Fibroblast of skin of left biceps (primary cell): ENCODE measurements around the gene SMC3.
"Not testable (repeated sequence)": the region's sequence is repeated elsewhere in the genome, so short reads cannot be mapped to it uniquely, and the experiment has no call there.

Source experiments
- DNase-seq, 2 experiments: peaks; one replicate each; pipeline ENCODE4 v3.0.0-alpha.2; 2013; ENCODE audit warnings: low read depth in 2 of 2

SMC3 gene

DNA sequence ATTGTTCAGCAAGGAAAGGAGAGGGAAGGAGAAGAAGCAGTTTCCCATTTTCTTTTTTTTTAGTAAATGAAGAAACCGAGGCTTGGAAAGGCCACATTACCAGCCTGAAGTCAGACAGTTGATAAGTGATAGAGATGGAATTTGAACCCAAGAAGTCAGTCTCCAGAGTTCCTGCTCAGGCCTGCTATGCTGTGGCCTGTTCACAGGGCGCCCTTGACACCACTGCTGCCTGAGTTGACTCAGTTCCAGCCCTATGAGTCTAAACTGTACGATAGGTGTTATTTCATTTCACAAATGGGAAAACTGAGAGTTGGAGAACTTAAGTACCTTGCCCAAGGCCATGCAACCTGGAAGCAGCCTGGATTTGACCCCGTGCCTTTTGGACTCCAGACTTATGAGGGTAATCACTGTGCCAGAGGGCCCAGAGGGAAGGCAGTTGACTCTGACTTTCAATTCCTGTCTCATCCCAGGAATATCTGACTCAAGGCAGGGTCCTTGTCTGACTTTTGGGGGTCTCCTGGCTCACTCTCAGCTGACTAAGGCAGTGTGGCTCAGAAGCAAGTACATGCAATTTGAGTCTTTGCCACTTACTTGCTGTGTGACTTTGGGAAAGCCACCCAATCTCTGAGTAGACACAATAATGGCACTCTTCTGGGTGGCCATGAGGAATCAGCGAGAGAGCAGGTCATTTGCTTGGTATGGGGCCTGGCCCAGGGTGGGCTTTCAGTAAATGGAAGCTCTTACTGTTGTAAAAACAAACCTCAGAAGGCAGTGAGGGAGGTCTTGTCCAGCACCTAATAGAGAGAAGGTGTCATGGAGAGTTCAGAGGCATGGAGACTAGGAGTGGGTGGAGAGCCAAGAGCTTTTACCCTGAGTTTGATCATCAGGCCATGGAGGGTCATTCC lies 58.7 kb downstream of the SMC3 start:
- DNase-seq: no peak

DNA sequence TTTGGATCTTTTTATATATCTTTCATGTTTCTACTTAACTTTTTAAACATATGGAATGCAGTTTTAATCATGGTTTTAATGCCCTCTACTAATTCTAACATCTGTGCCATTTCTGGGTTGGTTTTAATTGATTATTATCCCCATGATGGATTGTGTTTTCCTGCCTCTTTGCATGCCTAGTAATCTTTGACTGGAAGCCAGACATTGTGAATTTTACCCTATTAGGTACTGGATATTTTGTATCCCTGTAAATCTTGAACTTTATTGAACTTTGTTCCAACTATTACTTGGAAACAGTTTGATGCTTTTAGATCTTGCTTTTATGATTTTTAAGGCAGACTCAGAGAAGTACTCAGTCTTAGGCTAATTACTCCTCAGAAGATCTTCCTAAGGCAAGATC lies 60.7 kb downstream of the SMC3 start:
- DNase-seq: no peak

DNA sequence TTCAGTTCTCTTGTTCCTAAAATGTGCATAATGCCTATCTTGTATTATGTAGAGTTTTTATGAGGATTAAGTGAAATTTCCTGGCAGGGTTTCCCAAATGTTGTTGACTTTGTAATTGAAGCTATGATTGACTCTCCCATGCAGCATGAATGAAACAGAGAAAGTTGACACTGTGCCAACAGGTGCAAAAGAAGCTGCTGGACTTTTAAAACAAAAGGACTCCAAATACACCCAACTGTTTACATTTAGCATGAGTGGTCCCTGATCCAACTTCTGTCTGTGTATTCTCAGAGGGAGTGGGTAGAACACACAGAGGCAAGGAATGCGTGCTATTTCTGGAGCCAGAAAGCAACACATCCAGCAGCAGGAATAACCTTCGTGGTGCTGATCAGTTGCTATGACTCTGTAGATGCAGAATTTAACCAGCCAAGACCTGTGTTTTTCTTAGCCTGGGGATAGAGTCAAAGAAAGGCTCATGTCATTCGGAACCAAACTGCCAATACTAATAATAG lies 62.2 kb downstream of the SMC3 start:
- no peak for DNase-seq

DNA sequence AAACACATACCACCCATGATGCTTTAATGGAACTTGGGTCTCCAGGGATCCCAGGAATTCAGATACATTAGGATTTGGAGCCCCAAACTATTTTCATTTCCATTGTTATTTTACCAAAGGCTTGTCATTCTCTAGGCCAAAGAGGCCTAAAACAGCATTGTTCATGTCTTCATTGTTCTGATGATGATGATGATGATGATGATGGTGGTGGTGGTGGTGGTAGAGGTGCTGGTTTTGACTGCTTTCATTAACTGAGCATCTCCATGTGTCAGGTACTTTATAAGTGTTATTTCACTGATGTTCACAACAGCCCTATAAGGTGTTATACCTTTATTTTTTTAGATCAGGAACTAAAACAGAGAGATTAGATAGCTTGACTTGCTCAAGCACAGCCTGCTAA lies 64.4 kb downstream of the SMC3 start:
- DNase-seq: no peak

DNA sequence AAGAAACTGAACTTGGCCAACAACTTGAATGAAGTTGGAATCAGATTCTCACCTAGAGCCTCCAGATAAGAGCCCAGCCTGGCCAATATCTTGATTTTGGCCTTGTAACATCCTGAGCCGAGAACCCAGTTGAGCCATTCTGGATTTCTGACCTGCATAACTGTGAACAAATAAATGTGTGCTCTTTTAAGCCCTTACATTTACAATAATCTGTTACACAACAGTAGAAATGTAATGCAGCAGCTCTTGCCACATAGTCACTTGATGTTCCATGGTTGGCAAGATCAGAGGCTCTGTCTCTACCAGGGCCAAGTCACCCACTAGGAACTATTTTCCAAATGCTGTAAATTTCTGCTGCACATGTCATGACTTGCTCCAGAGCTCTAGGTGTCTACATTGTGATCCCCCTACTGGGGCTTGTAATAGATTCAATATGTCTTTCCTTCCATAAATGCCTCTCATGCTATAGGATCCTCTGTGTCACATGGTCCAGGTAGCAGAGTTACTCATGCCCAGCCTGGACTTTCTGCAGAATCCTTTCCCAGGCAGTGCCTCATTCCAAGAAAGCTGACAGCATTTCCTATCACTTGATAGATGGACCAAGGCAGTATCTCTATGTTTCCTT lies 65.2 kb downstream of the SMC3 start:
- no peak for DNase-seq

DNA sequence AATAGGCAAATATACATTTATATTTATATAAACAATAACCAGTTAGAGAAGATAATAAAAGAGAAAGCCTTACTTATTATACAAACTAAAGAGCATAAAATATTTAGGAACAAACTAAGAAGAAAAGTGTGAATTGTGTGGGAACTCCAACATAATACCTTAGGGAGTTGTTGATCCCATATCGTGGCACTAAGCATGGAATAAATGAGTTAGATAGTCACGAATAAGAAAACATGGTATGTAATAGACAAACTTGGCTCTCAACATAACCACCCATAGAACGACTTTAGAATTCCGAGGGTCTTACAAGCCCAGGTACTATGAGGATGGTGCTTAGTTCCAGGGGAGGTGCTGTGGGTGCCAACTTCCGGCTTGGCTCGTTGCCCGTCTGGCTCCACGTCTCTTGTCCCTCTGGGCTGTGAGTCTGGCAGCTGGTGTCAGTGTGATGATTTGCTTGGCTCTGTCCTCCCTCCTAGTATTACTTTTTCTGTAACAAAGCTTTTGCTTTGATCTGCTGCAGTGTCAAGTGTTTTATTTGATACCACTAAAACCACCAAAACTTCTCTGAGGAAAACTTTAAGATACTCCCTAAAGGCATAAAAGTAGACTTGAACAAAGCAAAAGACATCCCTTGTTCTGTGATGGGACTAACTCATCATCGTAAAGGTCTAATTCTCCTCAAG lies 67.2 kb downstream of the SMC3 start:
- DNase-seq: no peak

DNA sequence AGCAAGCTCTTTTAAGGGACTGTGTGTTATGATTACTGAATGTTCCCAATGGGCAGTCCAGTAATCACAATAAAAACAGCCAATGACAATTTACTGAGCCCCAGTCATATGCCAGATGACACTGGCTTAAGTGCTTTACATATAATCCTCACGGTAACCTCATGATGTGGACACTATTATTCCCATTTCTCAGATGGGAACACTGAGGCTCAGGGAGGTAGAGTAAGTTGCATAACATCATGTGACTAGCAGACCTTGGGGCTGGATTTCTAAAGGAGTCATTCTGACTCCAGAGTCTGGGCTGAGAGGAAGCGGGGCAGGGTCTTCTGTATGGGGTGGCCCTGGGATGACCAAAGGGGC lies 69.1 kb downstream of the SMC3 start:
- DNase-seq: no peak

DNA sequence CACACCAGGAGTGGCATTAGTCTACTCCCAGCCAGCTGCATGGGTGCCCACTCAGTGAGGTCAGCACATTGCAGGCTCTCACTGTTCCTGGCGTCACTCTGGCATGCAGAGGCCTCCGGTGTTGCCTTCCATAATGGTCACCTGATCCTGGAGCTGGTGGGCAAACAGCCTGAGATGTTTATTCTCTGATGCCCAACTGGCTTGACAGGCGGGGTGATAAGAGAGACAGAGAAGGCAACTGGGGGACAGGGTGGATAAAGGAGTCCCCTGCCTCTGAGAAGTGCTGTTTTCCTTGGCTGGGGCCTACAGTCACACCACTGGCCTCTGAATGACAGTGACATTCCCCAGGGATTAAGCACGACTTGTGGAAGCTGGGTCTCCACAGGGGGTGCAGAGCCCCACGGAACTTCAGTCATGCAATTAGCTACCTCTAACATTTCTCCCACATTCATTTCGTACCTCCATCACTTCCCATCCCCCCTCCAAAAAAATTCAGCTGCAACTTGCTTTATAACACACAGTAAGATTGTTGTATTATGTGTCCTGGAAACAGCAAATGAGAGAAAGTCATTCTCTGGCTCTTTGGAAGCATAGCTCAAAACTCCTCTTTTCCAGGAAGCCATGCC lies 69.5 kb downstream of the SMC3 start:
- DNase-seq: no peak

DNA sequence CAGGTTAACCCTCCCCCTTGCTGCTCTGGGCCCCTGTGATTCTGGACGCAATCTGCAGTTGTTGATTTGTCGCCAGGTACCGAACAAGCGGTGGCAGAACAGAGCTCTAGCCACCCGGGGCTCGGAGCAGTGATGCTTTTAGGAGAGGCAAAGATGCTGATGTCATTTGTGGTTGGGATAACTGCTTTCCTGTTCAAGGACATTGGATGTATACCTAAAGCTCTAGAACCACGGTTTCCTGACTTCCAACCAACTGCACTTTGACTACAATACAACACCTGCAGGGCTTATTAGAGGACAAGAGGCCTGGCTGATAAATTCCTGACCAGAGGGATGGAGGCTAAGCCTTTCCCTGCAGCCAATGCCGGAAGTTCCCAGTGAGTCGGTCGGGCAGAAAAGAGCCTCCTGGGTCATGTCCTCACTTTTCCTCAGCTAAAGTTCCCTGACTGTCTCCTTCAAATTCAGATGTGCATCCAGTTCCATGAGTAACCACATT lies 70.1 kb downstream of the SMC3 start:
- DNase-seq: no peak

DNA sequence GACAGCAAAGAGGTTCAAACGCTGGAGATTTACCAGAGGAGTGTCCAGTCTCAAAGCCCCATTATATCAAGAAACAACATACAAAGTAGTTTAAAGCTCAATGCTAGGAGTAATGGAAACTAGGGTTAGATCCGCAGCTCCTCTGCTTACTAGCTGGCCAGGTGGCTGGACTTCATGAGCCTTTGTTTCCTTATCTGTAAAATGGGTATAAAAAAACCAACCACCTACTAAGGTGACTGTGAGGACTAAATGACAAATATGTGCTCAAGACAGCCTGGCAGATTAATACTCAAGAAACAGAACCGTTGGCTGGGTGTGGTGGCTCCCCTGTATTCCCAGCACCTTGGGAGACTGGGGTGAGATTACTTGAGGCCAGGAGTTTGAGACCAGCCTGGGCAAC lies 70.8 kb downstream of the SMC3 start:
- no peak for DNase-seq

DNA sequence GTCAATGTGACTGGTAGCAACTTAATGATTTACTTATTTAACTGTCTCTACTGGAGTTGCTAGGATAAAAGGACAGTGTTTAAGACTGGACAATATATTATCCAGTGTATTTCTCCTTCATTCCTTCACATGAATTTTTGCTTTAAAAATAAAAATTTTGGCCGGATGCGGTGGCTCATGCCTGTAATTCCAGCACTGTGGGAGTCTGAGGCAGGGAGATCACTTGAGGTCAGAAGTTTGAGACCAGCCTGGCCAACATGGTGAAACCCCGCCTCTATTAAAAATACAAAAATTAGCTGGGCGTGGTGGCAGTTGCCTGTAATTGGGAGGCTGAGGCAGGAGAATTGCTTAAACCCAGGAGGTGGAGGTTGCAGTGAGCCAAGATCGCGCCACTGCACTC lies 71.6 kb downstream of the SMC3 start:
- DNase-seq: not testable (repeated sequence)

DNA sequence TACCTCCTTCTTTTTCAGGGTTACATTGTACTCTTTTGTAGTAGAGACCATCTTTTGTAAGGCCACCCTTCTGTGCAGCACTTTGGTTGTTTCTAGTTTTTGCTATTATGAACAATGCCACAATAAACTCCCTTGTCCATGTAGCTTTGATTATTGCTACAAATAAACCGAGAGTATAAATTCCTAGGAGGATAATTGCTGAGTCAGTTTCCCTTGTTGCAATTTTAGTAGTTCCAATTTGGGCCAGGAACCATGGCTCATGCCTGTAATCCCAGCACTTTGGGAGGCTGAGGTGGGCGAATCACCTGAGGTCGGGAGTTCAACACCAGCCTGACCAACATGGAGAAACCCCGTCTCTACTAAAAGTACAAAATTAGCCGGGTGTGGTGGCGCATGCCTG lies 72.4 kb downstream of the SMC3 start:
- not testable (repeated sequence) for DNase-seq

DNA sequence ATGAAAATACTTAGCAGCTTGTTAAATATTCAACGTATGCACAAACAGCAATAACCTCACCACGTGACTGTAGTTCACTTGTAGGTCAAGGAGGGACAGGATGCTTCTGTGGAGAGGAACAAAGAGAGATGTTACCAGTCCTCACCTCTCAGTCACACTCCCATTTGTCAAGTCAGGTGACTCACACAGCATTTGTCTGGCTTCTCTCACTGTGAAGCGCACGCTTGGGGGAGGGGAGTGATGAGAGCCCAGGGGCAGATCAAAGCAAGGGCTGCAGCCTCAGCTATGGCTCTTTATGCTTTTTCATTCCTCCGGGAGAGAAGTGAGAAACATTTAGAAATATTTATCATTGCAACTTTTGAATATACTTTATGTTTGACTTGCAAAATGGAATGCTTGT lies 73.8 kb downstream of the SMC3 start:
- DNase-seq: no peak

DNA sequence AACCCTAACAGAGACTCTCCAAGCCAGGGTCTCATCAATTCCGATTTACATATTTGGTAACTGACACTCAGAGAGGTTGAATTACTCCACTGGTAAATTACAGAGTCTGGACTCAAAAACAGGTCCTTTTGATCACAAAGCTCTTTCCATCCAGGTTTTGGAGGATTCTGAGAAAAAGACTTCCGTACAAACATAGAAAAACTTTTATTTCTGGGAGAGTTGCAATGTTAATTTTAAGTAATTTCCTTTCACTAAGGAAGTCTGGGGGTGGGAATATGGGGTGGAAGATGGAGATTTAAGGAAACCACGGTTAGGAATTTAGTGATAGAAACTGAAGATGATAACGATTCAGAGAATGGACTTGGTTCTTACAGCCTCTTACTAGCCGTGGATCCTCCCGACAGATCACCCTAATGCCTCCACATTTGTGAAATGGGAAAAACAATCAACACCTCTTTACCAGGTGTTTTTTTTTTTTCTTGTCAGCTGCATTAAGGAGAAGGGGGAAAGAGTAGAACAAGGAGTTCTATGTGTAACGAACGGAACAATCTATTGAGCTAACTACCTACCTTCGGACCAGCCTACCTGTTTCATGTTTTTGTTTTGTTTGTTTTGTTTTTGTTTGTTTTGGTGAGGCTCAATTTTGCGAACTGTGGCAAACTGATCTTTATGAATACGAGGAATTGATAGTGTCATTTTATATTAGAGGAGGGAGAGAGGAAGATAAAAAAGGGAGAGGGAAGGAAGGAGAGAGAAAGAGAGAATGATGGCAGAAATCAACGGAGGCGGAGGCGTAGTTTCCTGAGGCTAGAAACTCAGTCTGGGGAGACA lies 74.9 kb downstream of the SMC3 start:
- no peak for DNase-seq

DNA sequence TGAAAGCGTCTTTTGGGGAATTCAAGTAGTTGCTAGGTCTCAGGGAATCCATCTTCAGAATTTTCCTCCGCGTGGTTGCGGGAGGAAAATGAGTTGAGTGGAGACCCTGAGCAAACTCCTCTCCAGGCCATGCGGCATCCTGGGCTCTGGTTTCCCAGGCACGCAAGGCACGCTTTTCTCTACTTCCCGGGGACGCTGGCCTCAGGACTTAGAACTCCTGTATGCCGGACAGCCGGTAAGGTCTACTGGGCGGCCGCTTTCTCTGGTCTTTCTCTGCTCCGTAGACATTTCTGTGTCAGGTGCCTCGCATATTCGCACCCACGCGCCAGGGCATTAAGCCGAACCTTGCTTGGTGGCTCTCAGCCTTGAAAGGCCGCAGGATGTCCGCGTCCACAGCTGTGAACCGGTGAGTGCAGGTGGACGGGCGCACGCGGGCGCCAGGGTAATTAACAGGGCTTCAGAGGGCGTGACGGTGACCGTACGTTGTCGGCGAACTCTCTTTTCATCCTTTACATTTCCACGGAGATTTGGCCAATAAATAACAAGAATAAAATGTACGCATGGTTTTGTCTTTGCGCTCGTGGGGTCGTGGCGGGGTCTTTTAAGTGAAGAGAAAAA lies 75.6 kb downstream of the SMC3 start:
- no peak for DNase-seq

DNA sequence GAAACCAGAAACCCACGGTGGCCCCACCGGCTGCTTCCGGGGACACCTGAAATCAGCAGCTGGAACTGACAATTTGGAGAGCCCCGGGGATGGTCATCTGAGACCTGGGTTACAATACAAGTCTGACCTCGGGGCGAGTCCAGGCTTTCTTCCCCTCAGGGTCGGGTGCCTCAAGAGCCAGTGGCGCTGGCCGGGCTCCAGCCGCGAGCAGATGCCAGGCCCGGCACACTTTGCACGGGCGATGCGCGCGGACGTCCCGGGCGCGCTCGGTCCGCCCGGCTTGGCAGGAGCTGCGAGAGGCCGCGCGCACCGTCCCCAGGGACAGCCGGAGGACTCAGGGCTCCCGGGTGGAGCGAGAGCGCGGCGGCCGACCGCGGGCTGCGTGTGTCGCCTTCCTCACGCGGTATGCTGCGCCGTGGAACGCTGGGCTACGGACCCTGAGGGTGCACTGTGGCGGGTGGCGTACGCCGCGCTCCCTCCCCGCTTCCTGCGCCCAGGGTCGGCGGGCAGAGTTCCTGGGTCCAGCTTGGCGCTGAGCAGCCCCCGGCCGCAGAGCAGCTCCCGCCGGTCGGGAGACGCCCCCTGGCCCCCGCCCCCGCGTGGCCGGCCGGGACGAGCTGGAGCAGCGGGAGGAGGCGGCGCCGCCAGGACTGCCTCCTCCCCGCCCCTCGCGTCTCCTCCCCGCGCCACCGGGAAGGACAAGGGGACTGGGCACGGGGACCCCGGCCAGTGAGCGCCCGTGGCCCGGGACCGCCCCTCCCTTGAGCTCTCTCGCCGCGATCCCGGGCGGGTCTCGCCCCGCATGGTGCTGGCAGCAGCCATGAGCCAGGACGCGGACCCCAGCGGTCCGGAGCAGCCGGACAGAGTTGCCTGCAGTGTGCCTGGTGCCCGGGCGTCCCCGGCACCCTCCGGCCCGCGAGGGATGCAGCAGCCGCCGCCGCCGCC lies 76.4 kb downstream of the SMC3 start, which contains the start of gene RBM20:
RBM20 (plus strand) TSS at position 684 of the 945 bp plus-strand sequence; CDS start at position 803, 119 bp downstream.
- DNase-seq: no peak

DNA sequence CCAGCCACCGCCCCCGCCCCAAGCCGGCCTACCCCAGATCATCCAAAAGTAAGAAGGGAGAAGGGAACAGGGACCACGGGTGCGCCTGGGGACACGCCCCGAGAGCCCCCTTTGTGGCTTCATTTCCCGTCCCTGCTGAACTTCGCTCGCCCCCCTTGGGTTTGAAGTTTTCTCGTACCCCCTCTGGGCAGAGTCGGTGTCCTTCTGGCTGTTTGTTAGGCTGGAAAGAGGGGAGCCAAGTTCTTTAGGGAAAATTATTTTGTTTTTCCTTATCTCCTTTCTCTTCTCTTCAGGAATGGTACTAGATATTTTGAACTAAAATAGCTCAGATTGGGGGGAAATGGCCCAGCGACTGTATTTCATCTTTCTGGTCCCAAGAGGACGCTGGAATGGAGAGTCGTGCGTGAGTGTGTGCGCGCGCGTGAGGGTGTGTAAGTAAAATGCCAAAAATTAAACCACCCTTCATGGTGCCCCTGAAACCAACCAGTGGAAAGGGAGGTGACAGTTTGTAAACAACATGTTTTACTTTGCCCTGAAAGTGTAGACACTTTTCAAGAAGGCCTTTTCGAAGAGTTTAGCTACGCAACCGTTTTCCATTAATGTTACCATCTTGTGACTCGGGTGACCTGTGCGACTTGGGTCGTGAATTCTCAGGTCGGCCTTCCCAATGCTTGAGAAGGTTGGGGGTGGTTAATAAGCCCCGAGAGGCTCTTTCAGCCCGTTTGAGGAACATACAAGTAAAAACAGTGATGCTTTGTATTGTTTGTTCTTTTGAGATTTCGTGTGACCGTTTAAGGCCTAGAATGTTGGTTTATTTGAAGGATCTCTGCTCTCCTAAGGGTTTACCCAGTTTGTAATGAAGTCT lies 77.3 kb downstream of the SMC3 start:
- DNase-seq: no peak

DNA sequence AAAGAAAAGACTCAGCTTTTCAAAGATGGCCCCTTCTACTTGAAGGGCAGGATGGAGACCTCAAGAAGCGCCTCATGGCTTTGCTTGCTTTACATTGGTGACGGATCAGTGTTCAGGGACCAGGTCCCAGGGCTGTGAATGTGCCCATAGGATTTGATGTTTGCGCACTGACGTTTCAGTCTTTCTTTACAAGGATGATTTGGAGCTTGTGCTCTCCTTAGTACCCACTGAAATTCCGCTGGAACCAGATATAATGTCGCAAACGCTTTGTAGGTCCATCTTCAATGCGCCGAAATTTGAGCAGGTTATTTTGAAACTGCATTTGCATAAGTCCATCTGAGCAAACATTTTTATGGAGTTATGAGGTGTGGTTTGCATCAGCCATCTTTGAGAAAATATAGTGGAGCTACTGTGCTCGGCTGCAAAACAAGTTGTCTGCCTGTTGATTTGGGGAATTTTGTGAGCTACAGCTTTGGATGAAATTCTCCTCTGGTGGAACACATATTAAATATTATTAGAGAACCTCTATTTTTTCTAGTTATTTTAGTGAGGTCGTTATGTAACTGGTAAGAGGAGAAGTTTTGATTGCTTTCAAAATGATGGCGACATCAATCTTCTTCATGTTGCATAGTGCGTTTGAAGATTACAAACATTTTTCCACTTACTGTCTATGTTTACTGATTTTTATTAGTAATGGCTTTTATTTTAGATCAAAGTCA lies 79.1 kb downstream of the SMC3 start:
- DNase-seq: no peak
